Psoas muscle (tissue), 8 donors: ENCODE results near the gene DEPDC4. TPM values are rescaled to one million over a fixed set of nuclear protein-coding genes. Genes with fewer than 3 reads are reported as not detected.

Experiments used
- ATAC-seq, 4 donors: fragments of 200-7000 bp; cut with Tn5 transposase; one replicate each; pipeline ENCODE4 v1.9.1; 2020; ENCODE audit warnings: moderate library complexity in 3 of 4, mild to moderate bottlenecking in 2 of 4
- DNase-seq, 2 donors: peaks; one replicate each; pipeline ENCODE4 v3.0.0-alpha.2; 2020
- H3K27ac ChIP-seq: fragments of 200-600 bp; one replicate; pipeline ENCODE4 v1.8.0; 2022
- H3K27me3 ChIP-seq, 3 donors: fragments of 200-600 bp in 1 of 3; one replicate each; pipeline versions ENCODE4 v1.6.1 to v1.8.0; 2013 to 2022; ENCODE audit warnings: low read length in 2 of 3, mild to moderate bottlenecking in 2 of 3, moderate library complexity in 1 of 3; ENCODE audit not compliant: insufficient read depth in 3 of 3
- H3K36me3 ChIP-seq, 2 donors: fragments of 200-600 bp in 1 of 2; one replicate each; pipeline versions ENCODE4 v1.6.1 to v1.8.0; 2013 to 2022; ENCODE audit warnings: low read depth in 1 of 2, mild to moderate bottlenecking in 1 of 2, moderate library complexity in 1 of 2; ENCODE audit not compliant: insufficient read depth in 1 of 2
- H3K4me1 ChIP-seq: fragments of 200-600 bp; one replicate; pipeline ENCODE4 v1.8.0; 2022
- H3K4me3 ChIP-seq: fragments of 200-600 bp; one replicate; pipeline ENCODE4 v1.8.0; 2022; ENCODE audit warnings: mild to moderate bottlenecking
- H3K9me3 ChIP-seq: fragments of 200-600 bp; one replicate; pipeline ENCODE4 v1.8.0; 2022
- CTCF ChIP-seq: fragments of 200-600 bp; IDR thresholded peaks from one replicate; pipeline ENCODE4 v1.8.0; 2022; ENCODE audit warnings: antibody characterized with exemption
- WGBS, 3 donors: extraction: QIAGEN DNeasy Blood & Tissue Kit; methylation state at CpG; one replicate each; pipeline versions ENCODE4 v1.1.6 to v1.1.7; 2013; 5-methylcytosine and 5-hydroxymethylcytosine counted together
- intact Hi-C, 2 donors: fragments of 100-400 bp; cut with DNase I; formaldehyde crosslinking; loops; one replicate each; pipeline versions ENCODE4 v1.11.0 to v1.14.2; 2022
- polyA plus RNA-seq, 3 donors: library from polyadenylated mRNA; stranded (reverse); fragments of 200-250 nt; gene quantifications; one replicate each; pipeline ENCODE4 v1.2.3, GENCODE V29; 2013
- total RNA-seq, 4 donors: library from RNA; stranded (reverse); fragmentation: NEBNext Ultra II Directional in 2 of 4; extraction: Animal tissue kit (Norgen Biotek cat#: 25700) in 2 of 4; gene quantifications; one replicate each; pipeline versions ENCODE4 v1.2.1 to v1.2.4, GENCODE V29; 2021 to 2023
- donor health status: healthy with polysubstance abuse.
- donor health status: DM: no; HTN: no; CAD: no; lungs with moderate emphysema.
- donor health status: Bipolar disorder and iron deficiency.
- donor health status: healthy.
- donor health status: DM: yes; HTN: yes; CAD: no.
- donor health status: DM: no; HTN: no; CAD: no.
- donor health status: DM: no; HTN: no; CAD: no.
- donor health status: DM: yes; HTN: yes; CAD: no.

The DEPDC4 gene
- total and polyA plus RNA-seq, 7 donors, result 0.14 to 1.4 (median 0.47) TPM; not detected in 2

DNA sequence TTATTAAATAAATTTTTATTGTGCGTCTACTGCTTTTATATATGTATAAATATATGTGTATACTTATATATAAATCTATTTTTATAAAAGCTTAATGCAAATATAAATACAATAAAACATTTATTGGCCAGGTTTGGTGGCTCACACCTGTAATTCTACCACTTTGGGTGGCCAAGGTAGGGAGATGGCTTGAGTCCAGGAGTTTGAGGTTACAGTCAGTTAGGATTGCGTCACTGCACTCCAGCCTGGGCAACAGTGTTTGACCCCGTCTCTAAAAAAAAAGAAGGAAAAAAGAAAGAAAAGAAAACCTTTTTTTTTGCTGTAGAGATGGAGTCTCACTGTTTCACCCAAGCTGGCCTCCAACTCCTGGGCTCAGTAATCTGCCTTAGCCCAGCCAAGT lies 45.4 kb downstream of the DEPDC4 start:
- peaks cover 3 to 91% of the 10 kb centered on the region in 2 donors for H3K36me3 ChIP-seq
- 87 to 94% (median 94%) methylated on average over 3 of the region's 3 CpGs for WGBS, 3 donors
- no peaks in the 10 kb centered on the region for H3K9me3 ChIP-seq
- H3K27me3 ChIP-seq, result no peaks in the 10 kb centered on the region
- ATAC-seq (no peak), DNase-seq (no peak)
- no peak for TF ChIP-seq CTCF
- intact Hi-C loops, result no loop called here
- H3K27ac ChIP-seq, result no peak overlapping the region
- H3K4me1 ChIP-seq, result no peaks in the 10 kb centered on the region
- H3K4me3 ChIP-seq, result no peak overlapping the region

- WGBS, 3 donors, result 83 to 88% (median 88%) methylated on average over 5 of the region's 5 CpGs
- no peaks in the 10 kb centered on the region for H3K27me3 ChIP-seq
- no peak overlapping the region for H3K27ac ChIP-seq
- H3K36me3 ChIP-seq, result peaks cover 3 to 90% of the 10 kb centered on the region in 2 donors
- H3K4me1 ChIP-seq, result no peaks in the 10 kb centered on the region
- H3K9me3 ChIP-seq, result no peaks in the 10 kb centered on the region
- DNase-seq, result no peak
- intact Hi-C loops, result no loop called here
- no peak overlapping the region for H3K4me3 ChIP-seq
- no peak for ATAC-seq
- no peak for TF ChIP-seq CTCF
These were observed 47.4 kb downstream of the DEPDC4 start for GRCh38 chr12:100219328-100220109.

GRCh38 chr12:100216337-100216736 lies 50.5 kb downstream of the DEPDC4 start:
- Histone ChIP-seq H3K36me3 (peaks cover 3 to 88% of the 10 kb centered on the region in 2 donors), H3K4me1 (no peaks in the 10 kb centered on the region), H3K4me3 (no peak overlapping the region), H3K27me3 (no peaks in the 10 kb centered on the region), H3K9me3 (no peaks in the 10 kb centered on the region), H3K27ac (no peak overlapping the region)
- DNase-seq (no peak), ATAC-seq (no peak)
- 90 to 97% (median 95%) methylated on average over 4 of the region's 4 CpGs for WGBS, 3 donors
- TF ChIP-seq CTCF, result no peak
- intact Hi-C loops, result no loop called here

GRCh38 chr12:100215209-100215608 lies 51.7 kb downstream of the DEPDC4 start:
- H3K36me3 ChIP-seq, result peaks cover 3 to 88% of the 10 kb centered on the region in 2 donors
- ATAC-seq, result no peak
- intact Hi-C loops, result no loop called here

More at GRCh38 chr12:100215209-100215608, 51.7 kb downstream of the DEPDC4 start:
- no peak overlapping the region for H3K27ac ChIP-seq
- no peaks in the 10 kb centered on the region for H3K4me1 ChIP-seq
- no peak for DNase-seq
- TF ChIP-seq CTCF, result no peak
- 71 to 85% (median 84%) methylated on average over 1 of the region's 1 CpG for WGBS, 3 donors
- H3K9me3 ChIP-seq, result no peaks in the 10 kb centered on the region
- no peaks in the 10 kb centered on the region for H3K27me3 ChIP-seq
- H3K4me3 ChIP-seq, result no peak overlapping the region
